Activated T-helper 9 cell treated with anti-CD3 and anti-CD28 coated beads, Interleukin-2, amount 50 U/mL, for 16 hours (primary cell): ENCODE data around the gene BHLHE41.

Source experiments
- DNase-seq: peaks from one replicate; pipeline ENCODE4 v3.0.0-alpha.2; 2020; ENCODE audit warnings: low read depth

BHLHE41 gene

GRCh38 chr12:26077915-26078702 lies 46.7 kb downstream of the BHLHE41 start:
- no peak for DNase-seq
